ENCODE results near the gene CDIPT.

The CDIPT gene

GRCh38 chr16:29811896-29812665 is 50.9 kb downstream of the CDIPT start, which contains the start of gene PRRT2:
PRRT2 (plus strand) TSS chr16:29812193; CDS start chr16:29813055, 862 bp downstream.
- in situ Hi-C loops (cut with MboI; ENCODE audit: low sequenced_read_pairs), result no loop called here

GRCh38 chr16:29811170-29811895 is 51.7 kb downstream of the CDIPT start:
- in situ Hi-C loops (cut with MboI; ENCODE audit: low sequenced_read_pairs), result no loop called here

GRCh38 chr16:29810699-29811169 is 52.3 kb downstream of the CDIPT start:
- in situ Hi-C loops (cut with MboI; ENCODE audit: low sequenced_read_pairs), result no loop called here

- in situ Hi-C loops (cut with MboI; ENCODE audit: low sequenced_read_pairs), result no loop called here
Measured at GRCh38 chr16:29809850-29810698, 53.0 kb downstream of the CDIPT start.

GRCh38 chr16:29809031-29809747 is 53.8 kb downstream of the CDIPT start:
- in situ Hi-C loops (cut with MboI; ENCODE audit: low sequenced_read_pairs), result no loop called here

Data from HL-60/S4 treated with retinoic acid at 250 ng/mL for 4 days and 3 days (cell line).